ENCODE data around the gene TMEM63A.
"Not testable (repeated sequence)": the region's sequence is repeated elsewhere in the genome, so short reads cannot be mapped to it uniquely, and the experiment has no call there.

Gene TMEM63A

GRCh38 chr1:225816643-225817538 lies 65.3 kb downstream of the TMEM63A start:
- H3K9me3 ChIP-seq (ENCODE audit: insufficient read depth, low read length, severe bottlenecking), result no peaks in the 10 kb centered on the region
- no peak for DNase-seq
- no peak overlapping the region for H3K4me2 ChIP-seq (ENCODE audit: insufficient read depth, low read length)
- H4K20me1 ChIP-seq (ENCODE audit: insufficient read depth, low read length), result 0 out of 2 replicates have a peak, but pooled peaks cover 3% of the 10 kb centered on the region
- no peak overlapping the region for H3K27ac ChIP-seq (ENCODE audit: low read length)
- no peaks in the 10 kb centered on the region for H3K36me3 ChIP-seq (ENCODE audit: insufficient read depth, low read length)
- no peaks in the 10 kb centered on the region for H3K4me1 ChIP-seq (ENCODE audit: insufficient read depth, low read length)
- H3K27me3 ChIP-seq (ENCODE audit: insufficient read depth, low read length, poor library complexity), result no peaks in the 10 kb centered on the region
- no peak overlapping the region for H2AFZ ChIP-seq (ENCODE audit: low read depth, low read length)
- ATAC-seq (ENCODE audit: insufficient read depth, low read depth), result no peak
- TF ChIP-seq CTCF (IDR thresholded peaks at IDR 0.05; ENCODE audit: borderline replicate concordance, extremely low read depth, low read length, poor library complexity, severe bottlenecking), result no peak
- TF ChIP-seq EZH2 (IDR thresholded peaks at IDR 0.05; ENCODE audit: borderline replicate concordance, low read depth, low read length, severe bottlenecking), result no peak
- H3K9ac ChIP-seq (ENCODE audit: low read depth, low read length), result no peak overlapping the region
- H3K4me3 ChIP-seq (ENCODE audit: low read depth in 1 of 2, low read length in 2 of 2), result no peak overlapping the region
- no peaks in the 10 kb centered on the region for H3K79me2 ChIP-seq (ENCODE audit: insufficient read depth, low read length)

DNA sequence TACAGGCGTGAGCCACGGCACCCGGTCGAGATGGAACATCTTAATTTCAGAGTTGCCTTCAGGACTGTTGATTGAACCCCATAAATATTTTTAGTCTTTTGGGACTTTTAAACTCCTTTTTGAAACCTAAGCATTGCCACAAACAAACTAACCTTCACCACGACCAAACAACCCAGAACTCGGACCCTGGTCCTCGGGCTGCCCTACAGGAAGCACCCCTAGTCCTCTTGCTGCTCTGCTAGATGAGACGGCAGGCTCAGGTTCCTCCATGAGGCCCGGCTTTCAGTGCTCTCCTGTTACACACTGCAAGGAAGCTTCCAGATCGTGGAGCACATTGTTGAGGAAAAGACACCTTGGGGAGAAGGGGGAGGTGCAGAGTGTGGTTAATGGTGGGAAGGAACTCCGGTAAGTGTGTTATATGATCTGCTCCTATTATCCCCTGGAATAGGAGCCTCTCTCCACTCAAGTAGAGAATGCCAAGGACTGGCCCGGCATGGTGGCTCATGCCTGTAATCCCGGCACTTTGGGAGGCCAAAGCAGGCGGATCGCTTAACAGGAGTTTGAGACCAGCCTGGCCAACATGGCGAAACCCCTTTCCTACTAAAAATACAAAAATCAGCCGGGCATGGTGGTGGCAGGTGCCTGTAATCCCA lies 66.5 kb downstream of the TMEM63A start:
- Histone ChIP-seq H3K36me3 (ENCODE audit: insufficient read depth, low read length) (no peaks in the 10 kb centered on the region), H3K27me3 (ENCODE audit: insufficient read depth, low read length, poor library complexity) (no peaks in the 10 kb centered on the region), H3K27ac (ENCODE audit: low read length) (no peak overlapping the region), H3K4me2 (ENCODE audit: insufficient read depth, low read length) (no peak overlapping the region), H3K79me2 (ENCODE audit: insufficient read depth, low read length) (no peaks in the 10 kb centered on the region), H3K4me1 (ENCODE audit: insufficient read depth, low read length) (peaks cover 4% of the 10 kb centered on the region; the same call in 1 of the 2 replicates), H4K20me1 (ENCODE audit: insufficient read depth, low read length) (0 out of 2 replicates have a peak, but pooled peaks cover 3% of the 10 kb centered on the region), H3K4me3 (ENCODE audit: low read depth in 1 of 2, low read length in 2 of 2) (no peak overlapping the region), H3K9ac (ENCODE audit: low read depth, low read length) (no peak overlapping the region), H2AFZ (ENCODE audit: low read depth, low read length) (no peak overlapping the region), H3K9me3 (ENCODE audit: insufficient read depth, low read length, severe bottlenecking) (no peaks in the 10 kb centered on the region)
- ATAC-seq (ENCODE audit: insufficient read depth, low read depth) (no peak), DNase-seq (no peak)
- TF ChIP-seq CTCF (IDR thresholded peaks at IDR 0.05; ENCODE audit: borderline replicate concordance, extremely low read depth, low read length, poor library complexity, severe bottlenecking) (no peak), EZH2 (IDR thresholded peaks at IDR 0.05; ENCODE audit: borderline replicate concordance, low read depth, low read length, severe bottlenecking) (no peak)

DNA sequence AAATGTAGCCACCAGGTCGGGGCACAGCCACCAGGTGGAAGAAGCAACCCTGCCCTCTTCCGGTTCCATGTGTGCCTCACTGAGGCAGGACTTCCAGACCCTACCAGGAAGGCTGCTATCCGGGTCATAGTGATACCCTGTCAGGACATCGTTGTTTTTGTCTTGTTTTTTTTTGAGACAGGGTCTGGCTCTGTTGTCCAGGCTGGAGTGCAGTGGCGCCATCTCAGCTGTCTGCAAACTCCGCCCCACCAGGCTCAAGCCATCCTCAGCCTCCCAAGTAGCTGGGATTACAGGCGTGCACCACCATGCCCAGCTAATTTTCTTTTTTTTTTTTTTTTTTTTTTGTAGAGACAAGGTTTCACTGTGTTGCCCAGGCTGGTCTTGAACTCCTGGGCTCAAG lies 67.1 kb downstream of the TMEM63A start:
- H3K27me3 ChIP-seq (ENCODE audit: insufficient read depth, low read length, poor library complexity); H2AFZ ChIP-seq (ENCODE audit: low read depth, low read length); H3K79me2 ChIP-seq (ENCODE audit: insufficient read depth, low read length); H3K4me3 ChIP-seq (ENCODE audit: low read depth in 1 of 2, low read length in 2 of 2); H3K4me2 ChIP-seq (ENCODE audit: insufficient read depth, low read length); H3K9me3 ChIP-seq (ENCODE audit: insufficient read depth, low read length, severe bottlenecking); ATAC-seq (ENCODE audit: insufficient read depth, low read depth); H3K36me3 ChIP-seq (ENCODE audit: insufficient read depth, low read length); DNase-seq; H3K9ac ChIP-seq (ENCODE audit: low read depth, low read length); H4K20me1 ChIP-seq (ENCODE audit: insufficient read depth, low read length); H3K4me1 ChIP-seq (ENCODE audit: insufficient read depth, low read length); H3K27ac ChIP-seq (ENCODE audit: low read length): not testable (repeated sequence)

GRCh38 chr1:225814381-225814780 lies 67.8 kb downstream of the TMEM63A start:
- Histone ChIP-seq H3K9ac (ENCODE audit: low read depth, low read length) (no peak overlapping the region), H3K4me3 (ENCODE audit: low read depth in 1 of 2, low read length in 2 of 2) (no peak overlapping the region), H3K79me2 (ENCODE audit: insufficient read depth, low read length) (no peaks in the 10 kb centered on the region), H2AFZ (ENCODE audit: low read depth, low read length) (no peak overlapping the region), H3K27me3 (ENCODE audit: insufficient read depth, low read length, poor library complexity) (no peaks in the 10 kb centered on the region), H3K9me3 (ENCODE audit: insufficient read depth, low read length, severe bottlenecking) (no peaks in the 10 kb centered on the region), H3K4me1 (ENCODE audit: insufficient read depth, low read length) (peaks cover 14% of the 10 kb centered on the region), H4K20me1 (ENCODE audit: insufficient read depth, low read length) (0 out of 2 replicates have a peak, but pooled peaks cover 3% of the 10 kb centered on the region), H3K4me2 (ENCODE audit: insufficient read depth, low read length) (no peak overlapping the region), H3K36me3 (ENCODE audit: insufficient read depth, low read length) (no peaks in the 10 kb centered on the region), H3K27ac (ENCODE audit: low read length) (no peak overlapping the region)
- no peak for TF ChIP-seq EZH2 (IDR thresholded peaks at IDR 0.05; ENCODE audit: borderline replicate concordance, low read depth, low read length, severe bottlenecking)
- no peak for TF ChIP-seq CTCF (IDR thresholded peaks at IDR 0.05; ENCODE audit: borderline replicate concordance, extremely low read depth, low read length, poor library complexity, severe bottlenecking)
- ATAC-seq (ENCODE audit: insufficient read depth, low read depth) (no peak), DNase-seq (no peak)

All from DND-41 (cell line).